GM12891 (cell line): Measurements from ENCODE around the gene MGST3.

Experiments used
- PAX5 ChIP-seq: IDR thresholded peaks from 2 replicates; pipeline ENCODE4 v1.6.1; 2011; ENCODE audit warnings: low read length, moderate library complexity, mild to moderate bottlenecking; ENCODE audit not compliant: insufficient read depth, severe bottlenecking
- POLR2A ChIP-seq: IDR thresholded peaks from 2 replicates; pipeline ENCODE4 v1.6.1; 2011; ENCODE audit warnings: low read depth, low read length, control low read depth
- TAF1 ChIP-seq: IDR thresholded peaks from 2 replicates; pipeline ENCODE4 v1.6.1; 2011; ENCODE audit warnings: low read depth, low read length, control low read depth

- TF ChIP-seq PAX5 = no peak
- TF ChIP-seq POLR2A = peak; percentile 68
- peak; percentile 73; the same call in 1 of the 2 replicates for TF ChIP-seq TAF1
These were observed 67.1 kb downstream of the MGST3 start, which contains the start of gene ALDH9A1 for GRCh38 chr1:165697881-165698760.
